ENCODE data around the gene PLBD2. TPM values are rescaled to one million over a fixed set of nuclear protein-coding genes. Genes with fewer than 3 reads are reported as not detected.

Gene PLBD2
- total RNA-seq, 2 donors from 2014 or later: 14.7 to 14.9 TPM

DNA sequence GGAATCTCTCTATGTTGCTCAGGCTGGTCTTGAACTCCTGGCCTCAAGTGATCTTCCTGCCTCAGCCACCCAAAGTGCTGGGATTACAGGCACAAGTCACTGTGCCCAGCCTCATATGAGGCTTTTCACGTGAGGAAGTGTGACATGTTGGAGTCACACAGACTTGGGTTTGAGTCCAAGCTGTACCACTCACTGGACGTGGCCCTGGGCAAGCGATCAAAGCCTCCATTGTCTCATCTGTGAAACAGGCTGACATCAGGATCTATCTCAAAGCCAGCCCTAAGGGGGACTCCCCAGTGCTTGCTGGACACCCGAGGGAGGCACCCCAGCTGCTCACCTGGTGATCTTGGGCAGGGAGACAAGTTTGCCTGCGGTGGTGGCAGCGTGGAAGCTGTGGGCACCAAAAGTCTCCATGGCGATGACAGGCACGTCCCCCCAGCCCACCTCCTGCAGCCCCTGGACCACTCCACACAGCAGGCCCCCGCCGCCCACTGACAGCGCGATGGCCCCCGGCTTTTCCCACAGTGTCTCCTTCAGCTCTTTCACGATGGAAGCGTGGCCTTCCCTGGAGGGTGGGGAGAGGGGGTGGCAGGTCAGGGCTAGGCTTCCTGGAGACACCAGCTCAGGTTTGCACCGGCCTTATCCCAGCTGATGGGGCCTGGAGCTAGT, 38.6 kb downstream of the PLBD2 start:
- no peak for DNase-seq (ENCODE audit: low spot score in 2 of 2)
- Mint-ChIP-seq H3K9me3 (no peaks in the 10 kb centered on the region), H3K27ac (no peak overlapping the region), H3K36me3 (no peaks in the 10 kb centered on the region)
- ATAC-seq: no peak

DNA sequence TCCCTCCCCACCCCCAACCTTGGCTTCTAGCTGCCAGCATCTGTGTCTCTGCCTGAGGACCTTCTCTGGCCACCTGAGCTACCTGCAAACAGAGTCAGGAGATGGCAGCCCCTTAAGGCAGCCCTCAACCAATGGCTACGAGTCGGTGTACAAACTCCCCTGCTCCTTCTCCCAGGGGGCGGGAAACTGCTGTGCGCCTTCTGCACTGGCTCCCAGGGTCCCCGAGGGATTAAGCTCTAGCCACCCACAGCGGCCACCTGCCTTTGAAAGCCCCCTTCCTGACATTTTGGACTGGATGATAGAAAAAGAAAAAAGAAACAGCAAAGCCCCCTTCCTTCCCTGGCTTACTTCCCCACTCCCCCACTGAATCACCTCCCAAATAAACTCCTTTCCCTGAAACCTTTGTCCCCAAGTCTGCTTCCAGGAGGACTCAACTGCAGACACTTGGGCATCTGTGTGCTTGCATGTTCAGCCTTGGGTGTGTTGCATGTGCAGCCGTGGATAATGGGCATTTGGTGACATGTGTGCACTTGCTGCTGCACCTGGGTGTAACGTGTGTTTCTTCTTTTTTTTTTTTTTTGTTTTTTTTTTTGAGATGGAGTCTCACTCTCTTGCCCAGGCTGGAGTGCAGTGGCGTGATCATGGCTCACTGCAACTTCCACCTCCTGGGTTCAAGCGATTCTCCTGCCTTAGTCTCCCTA, 39.3 kb downstream of the PLBD2 start:
- ATAC-seq: no peak

DNA sequence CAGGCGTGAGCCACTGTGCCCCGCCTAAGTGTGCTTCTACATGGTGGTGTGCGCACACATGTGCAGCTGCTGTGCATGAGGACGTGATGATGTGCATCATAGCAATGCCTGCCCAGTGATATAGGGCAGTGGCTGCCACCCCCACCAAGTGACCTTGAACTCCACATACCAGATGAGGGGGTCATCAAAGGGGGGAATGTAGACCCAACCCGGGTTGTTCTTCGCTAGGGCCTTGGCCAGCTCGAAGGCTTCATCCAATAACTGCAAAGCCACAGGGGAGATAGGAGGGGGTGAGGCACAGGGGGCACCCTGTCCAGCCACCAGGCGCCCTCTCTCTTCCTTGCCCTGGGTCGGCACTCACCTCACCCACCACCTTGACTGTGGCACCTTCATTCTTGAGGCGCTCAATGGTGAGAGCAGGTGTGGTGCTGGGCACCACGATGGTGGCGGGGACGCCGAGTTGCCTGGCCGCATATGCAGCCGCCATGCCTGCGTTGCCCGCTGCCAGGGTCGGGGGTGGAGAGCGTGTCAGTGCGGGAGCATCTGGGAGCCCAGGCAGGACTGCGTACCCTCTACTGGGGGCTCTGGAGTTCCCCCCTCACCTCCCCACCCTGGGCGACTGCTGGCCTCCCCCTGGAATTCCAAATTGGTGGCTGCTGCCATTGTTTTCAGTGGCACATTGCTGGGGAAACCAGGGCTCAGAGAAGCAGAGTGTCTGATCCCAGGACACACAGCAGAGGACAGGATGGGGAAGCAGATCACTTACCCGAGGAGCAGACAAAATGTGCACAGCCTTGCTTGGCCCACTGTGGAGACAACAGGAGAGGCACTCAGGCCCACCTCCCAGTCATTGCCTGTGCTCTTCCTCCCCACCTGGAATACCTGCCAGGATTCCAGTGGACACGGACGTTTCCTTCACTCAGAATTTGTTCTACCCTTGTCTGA, 40.2 kb downstream of the PLBD2 start:
- no peak for ATAC-seq
- no peak overlapping the region for H3K27ac Mint-ChIP-seq

More for the DNA sequence above, 39.3 kb downstream of the PLBD2 start:
- Mint-ChIP-seq H3K36me3 (no peaks in the 10 kb centered on the region), H3K9me3 (no peaks in the 10 kb centered on the region), H3K27ac (no peak overlapping the region)
- no peak for DNase-seq (ENCODE audit: low spot score in 2 of 2)

DNA sequence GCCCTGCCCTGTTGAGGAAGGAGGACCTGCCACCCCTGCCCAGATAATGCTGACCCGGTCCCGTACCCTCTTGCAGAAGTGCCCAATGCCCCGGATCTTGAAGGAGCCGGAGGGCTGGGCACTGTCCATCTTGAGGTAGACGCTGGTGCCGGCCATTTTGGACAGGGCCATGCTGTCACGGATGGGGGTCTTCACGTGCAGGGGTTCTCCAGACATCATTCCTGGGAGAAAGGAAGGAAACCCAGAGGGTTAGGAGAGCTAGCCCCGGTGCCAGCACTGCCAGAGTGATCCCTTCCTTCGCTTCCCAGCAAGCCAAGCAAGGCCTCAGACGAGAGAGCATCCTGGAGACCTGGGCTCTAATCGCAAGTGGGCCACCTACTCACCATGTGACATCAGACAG, 41.1 kb downstream of the PLBD2 start:
- no peak overlapping the region for H3K27ac Mint-ChIP-seq
- ATAC-seq (no peak), DNase-seq (ENCODE audit: low spot score in 2 of 2) (no peak)
- H3K36me3 Mint-ChIP-seq: no peaks in the 10 kb centered on the region
- H3K9me3 Mint-ChIP-seq: no peaks in the 10 kb centered on the region

More for the DNA sequence above, 40.2 kb downstream of the PLBD2 start:
- Mint-ChIP-seq H3K36me3 (no peaks in the 10 kb centered on the region), H3K9me3 (no peaks in the 10 kb centered on the region)
- DNase-seq (ENCODE audit: low spot score in 2 of 2): no peak

DNA sequence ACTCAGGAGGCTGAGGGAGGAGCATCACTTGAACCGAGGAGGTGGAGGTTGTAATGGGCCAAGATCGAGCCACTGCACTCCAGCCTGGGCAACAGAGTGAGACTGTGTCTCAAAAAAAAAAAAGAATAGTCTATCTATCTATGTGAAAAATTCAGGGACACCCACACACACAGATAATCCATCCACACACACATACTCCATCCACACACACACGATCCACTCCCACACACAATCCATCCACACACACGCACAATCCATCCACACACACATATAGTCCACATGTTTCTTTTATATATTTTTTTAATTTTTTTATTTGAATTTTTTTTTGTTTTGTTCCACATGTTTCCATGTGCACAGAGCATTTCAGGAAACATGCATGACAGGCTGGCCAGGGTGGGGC, 42.0 kb downstream of the PLBD2 start:
- Mint-ChIP-seq H3K9me3 (no peaks in the 10 kb centered on the region), H3K36me3 (no peaks in the 10 kb centered on the region), H3K27ac (no peak overlapping the region)
- no peak for DNase-seq (ENCODE audit: low spot score in 2 of 2)
- no peak for ATAC-seq

DNA sequence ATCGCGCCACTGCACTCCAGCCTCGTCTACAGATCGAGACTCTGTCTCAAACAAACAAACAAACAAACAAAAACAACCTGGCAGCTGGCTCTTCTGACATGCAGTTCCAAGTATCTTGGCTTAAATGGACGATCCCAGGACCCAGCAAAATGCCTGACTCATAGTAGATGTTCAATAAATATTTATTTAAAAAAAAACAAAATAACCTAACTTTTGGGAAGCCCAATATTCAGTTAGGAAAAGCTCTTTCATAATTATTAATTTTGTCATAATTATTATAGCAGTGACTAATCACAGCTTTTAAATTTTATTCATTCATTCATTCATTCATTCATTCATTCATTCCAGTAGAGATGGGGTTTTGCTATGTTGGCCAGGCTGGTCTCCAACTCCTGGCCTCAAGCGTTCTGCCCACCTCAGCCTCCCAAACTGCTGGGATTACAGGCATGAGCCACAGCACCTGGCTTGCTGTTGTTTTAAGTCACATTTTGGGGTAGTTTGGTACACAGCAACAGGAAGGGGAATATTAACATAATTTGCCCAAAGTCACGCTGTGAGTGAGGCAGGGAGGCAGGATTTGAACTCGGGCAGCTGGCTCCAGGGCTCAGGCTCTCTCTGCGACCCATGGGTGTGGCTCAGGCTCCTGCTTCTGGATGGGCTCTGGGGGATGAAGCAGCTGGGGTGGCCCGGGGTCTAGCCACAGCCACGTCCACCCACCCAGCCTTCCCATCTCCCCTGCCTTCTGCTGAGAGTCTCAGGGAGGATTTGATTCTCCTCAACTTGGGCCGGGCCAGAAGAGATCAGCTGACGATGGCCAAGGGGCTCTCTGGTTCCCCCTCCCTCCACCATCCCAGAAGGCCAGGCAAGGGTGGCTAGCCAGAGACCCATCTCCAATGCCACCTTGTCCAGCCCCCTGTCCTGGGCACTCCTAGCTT, 42.9 kb downstream of the PLBD2 start:
- no peak for ATAC-seq
- Mint-ChIP-seq H3K9me3 (no peaks in the 10 kb centered on the region), H3K36me3 (no peaks in the 10 kb centered on the region), H3K27ac (no peak overlapping the region)
- DNase-seq (ENCODE audit: low spot score in 2 of 2): no peak

DNA sequence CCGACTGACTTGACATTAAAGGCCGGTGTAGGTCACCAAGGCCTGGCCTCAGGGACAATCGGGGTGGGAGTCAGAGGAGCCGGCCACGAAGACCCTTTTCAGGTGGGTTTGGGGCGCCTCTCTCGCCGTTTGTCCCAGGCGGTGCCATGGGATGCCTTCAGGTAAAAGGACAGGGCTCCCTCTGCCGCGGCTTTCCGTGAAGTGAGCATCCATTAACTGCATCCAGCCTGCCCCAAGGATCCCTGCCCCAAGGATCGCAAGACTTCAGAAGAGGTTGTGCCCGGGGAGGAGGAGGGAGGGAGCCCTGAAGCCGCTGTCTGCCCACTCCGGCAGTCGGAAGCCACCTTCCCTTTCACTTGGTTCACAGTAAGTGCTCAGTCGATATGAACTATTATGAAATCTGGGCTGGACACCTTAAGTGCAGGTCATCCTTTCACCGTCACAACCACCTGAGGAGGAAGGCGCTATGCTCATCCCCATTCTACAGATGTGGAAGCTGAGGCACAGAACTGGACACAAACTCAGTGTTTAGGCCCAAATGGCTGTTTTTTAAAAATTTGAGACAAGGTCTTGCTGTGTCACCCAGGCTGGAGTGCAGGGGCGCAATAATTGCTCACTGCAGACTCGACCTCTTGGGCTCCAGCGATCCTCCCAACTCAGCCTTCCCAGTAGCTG, 44.3 kb downstream of the PLBD2 start:
- Mint-ChIP-seq H3K27ac (no peak overlapping the region), H3K36me3 (no peaks in the 10 kb centered on the region), H3K9me3 (no peaks in the 10 kb centered on the region)
- ATAC-seq (no peak), DNase-seq (ENCODE audit: low spot score in 2 of 2) (no peak)

DNA sequence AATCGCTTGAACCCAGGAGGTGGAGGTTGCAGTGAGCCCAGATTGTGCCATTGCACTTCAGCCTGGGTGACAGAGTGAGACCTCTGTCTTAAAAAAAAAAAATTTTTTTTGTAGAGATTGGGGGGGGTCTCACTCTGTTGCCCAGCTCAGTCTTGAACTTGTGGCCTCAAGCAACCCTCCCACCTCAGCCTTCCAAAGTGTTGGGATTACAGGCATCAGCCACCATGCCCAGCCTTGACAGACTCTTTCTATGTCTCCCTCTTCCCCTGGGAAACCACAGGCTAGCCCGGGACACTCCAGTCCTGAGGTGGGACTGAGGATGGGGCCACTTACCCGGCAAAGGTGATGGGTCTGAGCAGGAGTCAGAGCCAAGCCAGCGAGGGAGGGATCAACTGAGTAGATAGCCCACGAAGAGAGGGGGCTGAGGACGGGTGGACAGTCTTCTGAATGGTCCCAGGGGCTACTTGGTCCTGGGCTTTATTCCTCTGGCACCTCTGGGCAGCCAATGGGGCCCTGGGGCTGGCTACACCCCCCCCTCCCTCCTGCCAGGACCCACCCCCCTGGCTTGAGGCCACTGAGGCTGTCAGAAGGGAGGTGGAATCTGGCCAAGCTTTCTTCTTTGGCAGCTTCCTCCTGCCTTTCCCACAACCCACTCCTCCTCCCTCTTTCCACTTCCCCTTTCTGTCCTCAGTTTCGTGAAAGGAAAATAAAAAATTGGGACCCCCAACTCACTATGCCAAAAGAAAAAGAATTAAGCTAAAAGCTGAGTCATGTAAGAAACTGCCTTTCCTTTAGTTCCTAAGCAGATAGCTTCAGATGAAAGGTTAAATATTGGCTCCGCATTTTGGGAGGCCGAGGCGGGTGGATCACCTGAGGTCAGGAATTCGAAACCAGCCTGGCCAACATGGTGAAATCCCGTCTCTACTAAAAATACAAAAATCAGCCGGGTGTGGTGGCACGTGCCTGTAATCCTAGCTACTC, 45.3 kb downstream of the PLBD2 start, which contains the start of gene SDS:
Gene SDS (minus strand): TSS at position 453 of the 981 bp plus-strand sequence. CDS start 4,179 bp downstream, outside the sequence.
- no peaks in the 10 kb centered on the region for H3K9me3 Mint-ChIP-seq

DNA sequence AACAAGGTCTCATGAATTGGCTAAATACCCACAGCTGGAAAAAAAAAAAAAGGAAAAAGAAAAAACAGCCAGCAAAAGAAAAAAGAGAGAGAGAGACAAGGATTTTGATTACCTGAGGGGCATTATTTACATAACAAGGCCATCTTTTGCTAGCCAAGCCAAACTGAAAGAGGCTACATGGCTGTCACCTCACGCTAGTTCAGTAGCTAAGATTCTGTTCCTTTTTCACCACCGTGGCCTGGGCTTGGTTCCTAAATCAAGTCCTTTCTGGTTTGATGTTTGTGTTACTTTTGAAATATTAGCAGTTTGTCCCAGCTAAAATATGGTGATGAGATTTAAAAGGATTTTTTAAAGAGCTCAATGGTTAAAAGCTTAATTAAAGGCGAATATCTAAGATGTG, 47.3 kb downstream of the PLBD2 start:
- Mint-ChIP-seq H3K36me3 (no peaks in the 10 kb centered on the region), H3K9me3 (no peaks in the 10 kb centered on the region), H3K27ac (no peak overlapping the region)
- DNase-seq (ENCODE audit: low spot score in 2 of 2) (no peak), ATAC-seq (no peak)

More for the DNA sequence above, 45.3 kb downstream of the PLBD2 start, which contains the start of gene SDS:
- Mint-ChIP-seq H3K36me3 (no peaks in the 10 kb centered on the region), H3K27ac (no peak within 1 kb of the TSS)
- DNase-seq (ENCODE audit: low spot score in 2 of 2) (no peak), ATAC-seq (no peak)

DNA sequence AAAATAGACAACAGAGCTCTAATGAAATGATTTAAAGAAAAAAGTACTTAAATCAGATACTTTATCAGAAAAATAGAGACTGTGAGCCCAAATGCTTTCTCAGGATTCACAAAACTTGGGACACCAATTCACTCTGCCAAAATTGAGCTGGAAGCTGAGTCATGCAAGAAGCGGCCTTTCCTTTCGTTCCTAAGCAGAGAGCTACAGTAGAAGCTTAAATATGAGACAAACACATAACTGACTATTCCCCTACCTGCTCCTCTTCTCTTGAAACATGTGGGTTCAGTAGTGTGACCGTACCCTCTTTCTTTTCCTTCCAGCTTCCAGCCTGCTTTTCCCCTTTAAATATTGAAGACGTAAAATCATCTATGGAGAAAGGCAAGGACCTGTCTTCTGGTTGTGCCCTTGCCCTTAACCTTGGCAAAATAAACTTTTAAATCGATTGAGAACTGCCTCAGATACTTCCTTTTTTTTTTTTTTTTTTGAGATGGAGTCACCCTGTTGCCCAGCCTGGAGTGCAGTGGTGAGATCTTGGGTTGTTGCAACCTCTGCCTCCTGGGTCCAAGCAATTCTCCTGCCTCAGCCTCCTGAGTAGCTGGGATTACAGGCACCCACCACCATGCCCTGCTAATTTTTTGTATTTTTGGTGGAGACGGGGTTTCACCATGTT, 49.7 kb downstream of the PLBD2 start:
- no peak for ATAC-seq
- no peak overlapping the region for H3K27ac Mint-ChIP-seq
- no peak for DNase-seq (ENCODE audit: low spot score in 2 of 2)
- no peaks in the 10 kb centered on the region for H3K9me3 Mint-ChIP-seq
- no peaks in the 10 kb centered on the region for H3K36me3 Mint-ChIP-seq

DNA sequence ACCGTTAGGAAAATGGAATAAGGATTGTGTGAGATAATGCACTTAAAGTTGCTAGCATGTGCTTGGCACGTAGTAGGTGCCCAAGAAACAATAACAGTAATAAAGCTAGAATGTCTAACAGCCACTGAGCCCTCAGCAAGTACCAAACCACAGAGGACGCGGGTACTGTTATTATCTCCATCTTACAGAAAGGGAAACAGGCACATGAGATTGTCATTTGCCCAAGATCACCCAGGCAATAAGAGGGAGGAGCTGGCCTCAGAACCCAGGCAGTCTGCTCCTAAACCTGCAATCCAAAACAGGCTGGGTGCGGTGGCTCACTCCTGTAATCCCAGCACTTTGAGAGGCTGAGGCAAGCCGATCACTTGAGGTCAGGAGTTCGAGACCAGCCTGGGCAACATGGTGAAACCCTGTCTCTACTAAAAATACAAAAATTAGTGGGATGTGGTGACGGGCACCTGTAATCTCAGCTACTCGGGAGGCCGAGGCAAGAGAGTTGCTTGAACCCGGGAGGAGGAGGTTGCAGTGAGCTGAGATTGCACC, 50.4 kb downstream of the PLBD2 start:
- ATAC-seq (no peak), DNase-seq (ENCODE audit: low spot score in 2 of 2) (no peak)
- no peak overlapping the region for H3K27ac Mint-ChIP-seq
- H3K9me3 Mint-ChIP-seq: no peaks in the 10 kb centered on the region
- no peaks in the 10 kb centered on the region for H3K36me3 Mint-ChIP-seq

DNA sequence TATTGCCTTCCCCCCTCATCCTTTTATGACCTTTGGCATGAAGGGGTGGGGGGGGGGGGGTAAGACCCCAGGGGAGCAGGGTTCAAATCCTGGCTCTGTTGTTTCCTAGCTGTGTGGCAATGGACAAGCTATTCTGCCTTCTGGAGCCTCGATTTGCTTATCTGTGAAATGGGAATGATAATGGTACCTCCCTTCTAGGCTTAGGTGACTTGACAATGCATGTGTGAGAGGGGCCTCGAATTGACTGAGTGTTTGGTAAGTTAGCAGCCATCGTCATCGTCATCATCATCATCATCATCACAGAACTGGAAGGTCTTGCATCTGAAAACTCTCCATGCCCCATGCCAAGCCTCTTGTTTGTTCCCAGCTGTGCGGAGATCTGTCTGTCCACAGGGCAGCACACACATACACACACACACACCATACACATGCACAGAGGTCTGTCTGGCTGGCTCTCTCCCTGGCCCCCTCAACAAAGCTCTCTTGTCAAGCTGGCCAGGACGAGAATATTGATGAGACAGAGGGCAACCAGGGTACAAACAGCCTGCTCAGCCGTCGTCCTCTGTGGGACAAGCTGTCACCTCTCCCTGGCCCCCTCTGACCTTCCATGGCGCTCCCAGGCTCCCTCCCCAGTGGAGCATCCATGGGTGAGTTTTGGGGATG, 51.2 kb downstream of the PLBD2 start:
- no peaks in the 10 kb centered on the region for H3K9me3 Mint-ChIP-seq
- H3K36me3 Mint-ChIP-seq: no peaks in the 10 kb centered on the region
- no peak for DNase-seq (ENCODE audit: low spot score in 2 of 2)
- H3K27ac Mint-ChIP-seq: no peak overlapping the region
- ATAC-seq: no peak

DNA sequence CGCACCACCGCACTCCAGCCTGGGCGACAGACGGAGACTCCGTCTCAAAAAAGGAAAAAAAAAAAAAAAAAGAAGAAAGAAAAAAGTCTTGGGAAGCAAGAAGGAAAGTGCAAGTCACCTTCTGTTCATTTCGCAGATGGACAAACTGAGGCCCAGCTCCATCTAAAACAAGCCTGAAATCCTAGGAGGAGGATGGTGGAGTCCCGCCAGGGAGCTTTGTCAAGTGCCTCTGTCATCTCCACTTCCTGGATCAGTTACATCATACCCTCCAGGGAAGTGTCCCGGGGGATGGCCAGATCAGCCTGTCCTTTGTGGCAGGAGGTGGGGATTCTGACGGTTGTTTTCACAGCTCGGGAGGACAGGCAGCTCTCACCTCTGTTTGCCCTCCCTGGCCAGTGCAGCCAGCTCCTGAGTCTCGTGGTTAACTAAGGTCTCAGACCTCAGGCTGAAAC, 55.1 kb downstream of the PLBD2 start:
- no peak for DNase-seq (ENCODE audit: low spot score in 2 of 2)
- ATAC-seq: no peak
- Mint-ChIP-seq H3K36me3 (no peaks in the 10 kb centered on the region), H3K9me3 (no peaks in the 10 kb centered on the region), H3K27ac (no peak overlapping the region)

Measured in activated naive CD4-positive, alpha-beta T cell treated with anti-CD3 and anti-CD28 coated beads, Interleukin-2, amount 50 U/mL, for 72 hours (primary cell).